NCI-H146 treated with DMSO at 0.1 percent for 48 hours (cell line): ENCODE results near the gene UGT2B7.
"Not testable (repeated sequence)": the region's sequence is repeated elsewhere in the genome, so short reads cannot be mapped to it uniquely, and the experiment has no call there.

Source experiments
- DNase-seq: peaks from one replicate; lab custom pipeline; 2025; ENCODE audit not compliant: unreplicated experiment; lab: John Stamatoyannopoulos, UW

UGT2B7 gene

DNA sequence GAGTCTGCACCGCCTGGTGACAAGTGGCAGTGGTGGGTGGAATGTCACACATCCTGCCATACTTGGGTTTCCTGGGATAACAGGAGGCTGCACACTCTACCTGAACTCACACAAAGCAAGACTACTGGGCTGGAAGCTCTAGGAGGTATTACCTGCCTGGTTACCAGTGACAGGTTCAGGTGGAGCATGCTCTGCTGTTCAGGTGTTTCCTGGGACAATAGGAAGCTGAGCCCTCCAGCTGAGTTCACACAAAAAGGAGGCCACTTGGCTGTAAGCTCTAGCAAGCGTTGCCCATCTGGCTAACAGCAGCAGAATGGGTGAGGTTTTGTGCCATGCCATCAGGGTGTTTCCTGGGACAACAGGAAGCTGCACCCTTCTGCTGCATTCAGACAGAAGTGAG lies 17.4 kb upstream of the UGT2B7 start:
- peak; percentile 40 for DNase-seq

DNA sequence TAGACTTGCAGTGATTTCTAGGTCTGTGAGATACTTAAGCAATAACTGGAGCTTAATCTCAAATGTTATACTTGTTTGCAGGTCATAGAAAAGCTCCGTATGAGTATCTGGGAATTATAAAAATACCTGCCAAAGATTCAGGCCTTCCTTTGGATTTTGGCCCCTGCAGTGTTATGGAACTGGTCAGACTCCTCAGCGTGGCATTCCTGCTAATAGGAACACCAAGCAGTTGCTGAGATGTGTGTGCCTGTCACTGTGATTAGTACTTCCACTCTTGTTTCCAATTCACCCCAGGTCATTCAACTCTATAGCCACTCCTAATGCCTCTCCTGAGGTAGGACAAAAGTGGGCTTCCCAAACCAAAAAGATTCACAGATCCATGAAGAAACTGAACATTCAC lies 7.8 kb upstream of the UGT2B7 start:
- no peak for DNase-seq

DNA sequence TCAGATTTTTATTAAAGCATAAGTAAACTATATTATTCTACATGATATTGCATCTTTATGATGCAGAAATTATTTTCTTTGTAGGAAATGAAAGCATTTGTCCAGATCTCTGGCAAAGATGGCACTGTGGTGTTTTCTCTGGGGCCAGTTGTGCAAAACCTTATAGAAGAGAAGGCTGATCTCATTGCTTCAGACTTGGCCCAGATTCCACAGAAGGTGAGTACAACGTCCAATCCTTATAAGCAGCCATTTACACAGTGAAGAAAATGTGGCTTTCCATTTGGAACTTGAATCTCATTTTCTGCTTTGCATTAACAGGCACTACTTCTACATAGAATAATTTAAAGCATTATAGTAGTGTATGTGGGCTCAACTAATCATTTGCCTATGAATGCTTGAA lies 6.9 kb upstream of the UGT2B7 start:
- no peak for DNase-seq

DNA sequence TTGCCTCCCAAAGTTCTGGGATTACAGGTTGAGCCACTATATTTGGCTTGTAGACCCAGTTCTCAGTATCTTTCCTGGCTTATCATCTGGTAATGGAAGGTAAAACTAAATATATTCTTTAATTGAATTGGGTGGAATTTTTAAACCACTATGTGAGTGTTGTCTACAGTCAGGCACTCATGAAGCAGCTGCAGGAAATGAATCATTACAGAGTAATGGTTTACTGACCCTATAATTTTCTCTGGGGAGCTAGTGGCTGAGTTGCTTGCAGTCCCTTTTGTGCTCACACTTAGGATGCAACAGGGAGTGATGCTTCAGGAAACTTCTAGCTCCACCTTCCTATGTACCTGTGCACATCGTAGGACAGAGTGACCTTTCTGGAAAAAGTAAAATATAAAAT lies 4.1 kb upstream of the UGT2B7 start:
- DNase-seq, result peak; percentile 82

DNA sequence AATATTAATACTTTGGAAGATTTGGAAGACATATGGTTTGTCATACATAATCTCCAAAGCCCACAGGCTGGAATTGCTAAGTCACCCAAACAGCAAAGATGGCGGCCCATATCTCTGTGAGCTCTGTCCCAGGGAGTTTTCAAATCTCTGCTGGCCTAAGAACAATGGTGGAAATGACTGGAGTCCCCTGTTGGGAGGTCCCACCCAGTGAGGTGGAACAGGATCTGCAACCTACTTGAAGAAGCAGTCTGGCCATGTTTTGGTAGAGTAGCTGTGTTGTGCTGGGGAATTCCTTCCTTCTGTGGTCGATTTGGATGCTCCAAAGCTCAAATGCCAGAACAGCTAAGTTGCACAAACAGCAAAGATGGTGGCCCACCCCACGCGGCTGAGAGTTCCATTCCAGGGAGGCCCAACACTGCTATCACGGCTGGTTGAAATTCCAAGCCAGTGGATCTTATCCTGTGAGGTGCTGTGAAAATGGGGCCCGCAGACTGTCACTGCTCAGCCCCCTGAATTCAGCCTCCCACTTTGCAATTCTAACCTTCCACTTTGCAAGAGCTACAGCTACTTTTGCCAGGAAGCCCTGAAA lies 3.2 kb upstream of the UGT2B7 start:
- no peak for DNase-seq

DNA sequence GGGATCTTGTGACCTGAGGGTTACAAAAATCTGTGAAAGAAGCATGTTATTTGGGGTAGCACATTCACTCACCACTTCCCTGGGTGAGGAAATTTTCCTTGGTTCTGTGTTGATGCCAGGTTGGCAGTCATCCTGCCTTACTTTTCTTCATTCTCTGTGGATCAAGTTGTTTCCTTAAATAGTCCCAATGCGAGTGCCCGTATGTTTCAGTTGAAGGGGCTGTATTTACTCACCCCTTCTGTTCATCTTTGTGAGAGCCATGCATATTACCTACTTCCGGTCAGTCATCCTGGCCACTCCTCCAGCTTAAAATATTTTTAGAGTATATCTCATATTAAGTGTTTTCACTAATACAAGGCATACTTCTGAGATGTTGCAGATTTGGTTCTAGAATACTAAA lies 2.6 kb upstream of the UGT2B7 start:
- DNase-seq, result no peak

DNA sequence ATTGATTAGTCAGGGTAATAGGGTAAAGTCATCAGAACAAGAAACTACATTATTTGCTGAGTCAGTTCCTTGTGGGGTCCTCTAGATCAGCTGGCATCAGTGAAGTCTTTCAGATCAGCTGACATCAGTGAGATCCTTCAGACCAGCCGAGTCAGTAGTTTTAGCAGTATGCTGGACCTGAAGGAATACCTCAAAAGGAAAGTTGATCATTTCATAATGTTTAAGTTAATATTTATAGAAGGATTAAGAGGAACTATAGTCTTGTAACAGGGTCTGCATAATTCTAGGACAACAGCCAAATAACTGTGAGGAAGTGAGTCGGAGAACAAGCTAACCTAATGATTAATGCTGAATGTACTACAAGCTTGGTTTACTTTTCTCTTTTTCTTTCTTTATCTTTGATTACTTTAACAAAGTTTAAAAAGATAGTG lies 958 bp upstream of the UGT2B7 start:
- no peak for DNase-seq

DNA sequence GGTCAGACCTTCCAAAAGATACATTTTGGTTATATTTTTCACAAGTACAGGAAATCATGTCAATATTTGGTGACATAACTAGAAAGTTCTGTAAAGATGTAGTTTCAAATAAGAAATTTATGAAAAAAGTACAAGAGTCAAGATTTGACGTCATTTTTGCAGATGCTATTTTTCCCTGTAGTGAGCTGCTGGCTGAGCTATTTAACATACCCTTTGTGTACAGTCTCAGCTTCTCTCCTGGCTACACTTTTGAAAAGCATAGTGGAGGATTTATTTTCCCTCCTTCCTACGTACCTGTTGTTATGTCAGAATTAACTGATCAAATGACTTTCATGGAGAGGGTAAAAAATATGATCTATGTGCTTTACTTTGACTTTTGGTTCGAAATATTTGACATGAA lies 536 bp downstream of the UGT2B7 start:
- no peak for DNase-seq

DNA sequence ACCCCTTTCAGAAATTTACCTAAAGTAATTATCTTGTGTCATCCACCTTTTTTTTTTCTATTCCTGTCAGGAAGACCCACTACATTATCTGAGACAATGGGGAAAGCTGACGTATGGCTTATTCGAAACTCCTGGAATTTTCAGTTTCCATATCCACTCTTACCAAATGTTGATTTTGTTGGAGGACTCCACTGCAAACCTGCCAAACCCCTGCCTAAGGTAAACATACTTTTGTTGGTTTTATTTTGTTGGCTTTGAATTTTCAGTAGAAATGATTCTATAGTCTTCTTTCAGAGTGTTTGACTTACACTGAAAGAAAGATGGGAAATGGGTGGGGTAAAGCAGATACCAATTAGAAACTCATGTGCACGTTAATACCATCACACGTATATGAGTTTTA lies 2.2 kb downstream of the UGT2B7 start:
- no peak for DNase-seq

DNA sequence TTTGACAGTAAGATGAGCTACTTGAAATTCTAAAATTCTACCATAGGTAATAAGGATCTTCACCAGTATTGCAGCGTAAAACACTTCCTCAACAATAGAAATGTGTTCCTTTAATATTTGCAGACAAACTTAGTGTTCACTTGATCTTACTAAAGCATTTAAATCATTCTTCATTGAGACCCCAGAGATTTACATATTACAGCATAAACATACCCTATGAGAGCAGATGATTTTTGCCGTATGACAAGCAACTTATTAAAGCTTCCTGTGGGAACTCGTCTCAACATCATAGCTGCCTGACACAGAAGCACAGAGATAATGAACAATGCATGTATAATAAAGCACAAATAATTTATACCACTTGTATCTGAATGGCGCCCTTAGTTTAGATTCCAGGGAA lies 3.6 kb downstream of the UGT2B7 start:
- DNase-seq, result no peak

DNA sequence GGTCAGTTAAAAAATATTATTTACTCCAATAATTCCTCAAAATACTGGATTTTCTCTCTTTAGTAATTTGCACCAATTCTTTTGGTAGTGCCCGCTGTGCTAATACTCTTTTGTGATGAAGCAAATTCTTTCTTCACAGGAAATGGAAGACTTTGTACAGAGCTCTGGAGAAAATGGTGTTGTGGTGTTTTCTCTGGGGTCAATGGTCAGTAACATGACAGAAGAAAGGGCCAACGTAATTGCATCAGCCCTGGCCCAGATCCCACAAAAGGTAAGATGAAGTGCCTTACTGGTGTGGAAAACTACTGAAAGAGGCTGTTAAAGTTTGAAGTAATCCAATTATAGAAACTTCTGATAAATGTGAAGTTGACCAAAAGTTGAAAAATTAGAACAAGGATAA lies 6.4 kb downstream of the UGT2B7 start:
- not testable (repeated sequence) for DNase-seq

DNA sequence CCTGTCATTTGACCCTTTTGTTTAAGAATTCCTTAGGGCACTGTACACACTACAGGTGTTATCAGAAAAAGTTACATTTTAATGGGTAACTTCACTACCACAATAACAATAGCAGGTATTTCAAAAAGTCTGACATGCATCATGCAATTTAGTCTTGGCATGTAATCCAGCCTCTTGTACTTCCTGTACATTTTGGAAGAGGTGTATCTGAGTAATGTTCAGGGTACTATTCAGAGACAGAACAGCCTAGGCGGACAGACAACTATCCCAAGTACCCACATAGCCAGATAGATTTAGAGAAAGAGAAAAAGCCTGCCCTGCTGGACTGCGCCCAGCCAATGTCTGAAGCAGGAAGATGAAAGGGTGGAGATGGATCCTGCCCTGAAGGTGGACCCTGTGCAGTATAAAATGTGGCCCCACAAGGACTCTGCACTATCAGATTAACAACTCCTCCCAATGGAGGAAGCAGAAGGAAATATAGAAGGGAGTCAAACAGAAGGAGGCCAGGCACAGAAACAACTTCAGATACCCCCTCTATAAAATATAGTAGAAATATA lies 8.5 kb downstream of the UGT2B7 start:
- no peak for DNase-seq

DNA sequence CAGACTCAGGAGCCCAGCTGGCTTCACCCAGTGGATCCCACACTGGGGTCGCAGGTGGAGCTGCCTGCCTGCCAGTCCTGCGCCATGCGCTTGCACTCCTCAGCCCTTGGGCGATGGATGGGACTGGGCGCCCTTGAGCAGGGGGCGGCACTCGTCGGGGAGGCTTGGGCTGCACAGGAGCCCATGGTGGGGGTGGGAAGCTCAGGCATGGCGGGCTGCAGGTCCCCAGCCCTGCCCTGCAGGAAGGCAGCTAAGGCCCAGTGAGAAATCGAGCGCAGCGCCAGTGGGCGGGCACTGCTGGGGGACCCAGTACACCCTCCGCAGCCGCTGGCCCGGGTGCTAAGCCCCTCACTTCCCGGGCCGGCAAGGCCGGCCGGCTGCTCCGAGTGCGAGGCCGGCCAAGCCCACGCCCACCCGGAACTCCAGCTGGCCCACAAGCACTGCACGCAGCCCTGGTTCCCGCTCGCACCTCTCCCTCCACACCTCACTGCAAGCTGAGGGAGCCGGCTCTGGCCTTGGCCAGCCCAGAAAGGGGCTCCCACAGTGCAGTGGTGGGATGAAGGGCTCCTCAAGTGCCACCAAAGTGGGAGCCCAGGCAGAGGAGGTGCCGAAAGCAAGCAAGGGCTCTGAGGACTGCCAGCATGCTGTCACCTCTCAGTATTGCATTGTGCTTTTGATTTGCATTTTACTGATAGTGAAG lies 19.0 kb downstream of the UGT2B7 start:
- not testable (repeated sequence) for DNase-seq

DNA sequence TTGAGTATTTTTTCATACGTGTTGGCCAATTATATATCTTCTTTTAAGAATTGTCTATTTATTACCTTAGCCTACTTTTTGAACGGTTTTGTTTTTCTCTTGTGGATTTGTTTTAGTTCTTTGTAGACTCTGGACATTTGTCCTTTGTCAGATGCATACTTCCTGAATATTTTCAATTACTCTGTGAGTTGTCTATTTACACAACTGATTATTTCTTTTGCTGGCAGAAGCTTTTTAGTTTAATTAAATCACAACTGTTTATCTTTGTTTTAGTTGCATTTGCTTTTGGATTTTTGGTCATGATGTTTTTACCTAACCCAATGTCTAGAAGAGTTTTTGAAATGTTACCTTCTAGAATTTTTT lies 19.6 kb downstream of the UGT2B7 start:
- DNase-seq, result no peak

DNA sequence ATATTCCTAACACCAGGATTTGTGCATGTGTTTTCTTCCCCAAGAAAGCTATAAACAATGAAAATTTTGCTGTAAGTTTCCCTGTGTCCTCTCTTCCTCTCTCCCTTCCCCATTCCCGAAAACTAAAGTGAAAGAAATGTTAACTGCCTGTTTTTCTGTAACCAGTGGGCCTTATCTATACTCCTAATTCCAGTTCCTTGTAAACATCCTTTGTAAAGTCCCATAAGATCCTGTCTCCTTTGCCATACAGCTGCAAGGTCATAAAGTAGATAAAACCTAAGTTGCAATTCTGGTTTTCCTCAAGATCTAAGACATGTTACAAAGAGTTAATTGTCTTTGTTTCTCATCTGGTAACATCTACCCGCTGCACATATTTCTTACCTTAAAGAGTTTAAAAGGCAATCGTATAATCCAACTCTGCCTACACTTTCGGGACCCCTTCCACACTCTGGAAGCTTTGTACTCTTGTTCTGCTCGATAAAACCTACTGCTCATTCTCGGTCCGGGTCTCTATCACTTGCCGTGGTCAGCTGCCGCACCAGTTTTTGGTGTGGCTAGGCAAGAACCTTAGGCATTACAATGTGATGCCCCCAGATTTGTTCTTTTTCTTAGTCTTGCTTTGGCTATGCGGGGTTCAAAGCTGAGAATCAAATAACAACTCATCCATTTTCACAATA lies 20.5 kb downstream of the UGT2B7 start:
- no peak for DNase-seq

DNA sequence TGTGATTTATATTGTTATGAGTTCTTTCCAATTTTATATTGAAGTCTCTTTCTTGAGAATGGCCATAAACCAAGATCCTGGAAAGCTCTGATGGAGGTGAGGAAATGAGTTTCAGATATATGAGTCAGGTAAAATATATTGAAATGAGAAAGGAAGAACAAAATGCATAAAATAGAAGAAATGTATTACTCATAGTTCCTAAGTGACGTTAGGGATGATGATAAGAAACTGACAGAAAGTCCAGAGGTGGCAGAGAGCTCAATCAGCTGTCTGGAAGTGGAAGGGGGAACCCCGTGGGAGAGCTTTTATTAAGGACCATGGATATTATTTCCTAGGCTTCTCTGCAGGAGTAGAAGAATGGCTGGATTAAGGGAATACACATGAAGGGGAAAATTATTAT lies 24.6 kb downstream of the UGT2B7 start:
- no peak for DNase-seq

DNA sequence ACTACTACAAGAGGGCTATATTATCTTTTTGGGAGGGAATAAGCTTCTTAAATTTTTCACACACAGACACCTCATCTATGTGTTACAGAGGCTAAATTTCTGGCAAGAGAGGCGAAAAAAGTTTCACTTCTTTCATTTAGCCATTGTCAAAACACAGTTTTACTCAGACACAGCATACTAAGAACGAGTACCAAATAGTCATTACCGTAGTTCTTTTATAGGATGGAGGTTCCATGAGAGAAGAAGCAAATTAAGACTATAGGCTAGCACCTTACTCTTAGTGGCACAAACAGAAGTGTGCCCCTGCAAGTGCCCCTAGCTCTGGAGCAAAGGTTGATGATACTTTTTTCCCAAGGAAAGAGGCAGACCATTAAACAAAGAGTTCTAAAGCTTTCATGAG lies 26.2 kb downstream of the UGT2B7 start:
- DNase-seq, result no peak

DNA sequence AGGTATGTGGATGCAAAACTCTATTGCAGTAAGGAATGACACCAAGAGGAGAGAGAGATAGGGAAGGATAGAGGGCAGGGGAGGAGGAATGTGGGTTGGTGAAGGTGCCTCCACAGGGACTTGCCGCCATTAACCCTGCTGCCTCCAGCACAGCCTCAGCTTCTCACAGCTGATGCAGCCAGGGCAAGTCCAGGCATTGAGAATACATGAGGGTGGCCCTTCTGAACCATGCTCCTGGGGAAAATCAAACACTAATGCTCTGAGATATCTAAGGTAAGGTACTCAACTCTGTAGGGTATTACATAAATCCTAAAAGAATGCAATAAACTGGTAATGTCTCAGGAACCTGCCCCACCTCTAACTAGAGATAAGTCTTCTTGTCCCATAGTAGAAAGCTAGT lies 28.7 kb downstream of the UGT2B7 start:
- no peak for DNase-seq

DNA sequence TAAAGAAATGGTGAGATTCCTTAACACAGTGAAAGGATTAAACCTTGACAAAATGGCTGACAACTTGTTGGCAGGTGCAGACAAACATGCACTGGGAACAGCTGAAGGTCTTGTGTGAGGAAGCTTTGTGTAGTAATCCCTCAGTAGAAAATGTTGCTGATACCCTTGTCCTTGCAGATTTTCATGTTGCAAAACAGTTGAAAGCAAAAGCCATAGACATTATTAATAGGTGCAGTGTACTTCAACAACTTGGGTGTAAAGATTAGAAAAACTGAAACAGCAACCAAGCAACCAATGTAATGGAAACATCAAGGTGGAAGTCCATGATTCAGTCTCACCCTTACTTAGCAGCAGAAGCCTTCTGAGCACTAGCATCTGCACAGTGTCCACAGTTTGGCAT lies 29.8 kb downstream of the UGT2B7 start:
- DNase-seq, result no peak

DNA sequence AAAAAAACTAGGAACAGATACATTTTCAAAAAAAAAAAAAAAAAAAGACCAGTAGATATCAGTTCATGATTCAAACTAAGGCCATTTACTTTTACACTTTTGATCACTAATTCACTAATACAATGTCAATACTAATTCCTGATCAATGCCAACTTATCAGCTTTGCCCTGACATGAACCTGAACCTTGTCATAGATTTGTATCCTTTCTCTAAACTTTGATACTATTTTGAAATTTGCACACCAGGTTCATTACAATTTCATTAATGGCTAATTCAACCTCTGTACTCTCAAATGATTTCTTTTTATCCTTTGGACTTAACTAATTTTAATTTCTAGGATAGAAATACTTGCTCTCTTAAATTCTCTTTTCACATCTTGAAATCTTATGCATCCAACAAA lies 37.7 kb downstream of the UGT2B7 start:
- no peak for DNase-seq

DNA sequence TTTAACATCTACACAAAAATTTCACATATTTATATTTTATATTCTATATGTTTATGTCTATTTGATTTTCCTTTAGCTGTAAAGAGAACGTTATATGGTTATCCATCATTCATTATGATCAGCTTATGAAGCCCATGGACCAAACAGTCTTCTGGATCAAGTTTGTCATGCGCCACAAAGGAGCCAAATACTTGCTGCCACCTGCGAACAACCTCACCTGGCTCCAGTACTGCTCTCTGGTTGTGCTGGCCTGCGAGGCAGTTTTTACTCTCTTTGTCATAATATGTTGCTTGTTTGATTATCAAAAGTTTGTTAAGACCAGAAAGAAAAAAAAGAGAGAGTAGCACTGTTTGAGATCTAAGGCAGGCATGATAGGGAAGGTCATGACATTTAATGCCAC lies 38.2 kb downstream of the UGT2B7 start:
- DNase-seq, result no peak

DNA sequence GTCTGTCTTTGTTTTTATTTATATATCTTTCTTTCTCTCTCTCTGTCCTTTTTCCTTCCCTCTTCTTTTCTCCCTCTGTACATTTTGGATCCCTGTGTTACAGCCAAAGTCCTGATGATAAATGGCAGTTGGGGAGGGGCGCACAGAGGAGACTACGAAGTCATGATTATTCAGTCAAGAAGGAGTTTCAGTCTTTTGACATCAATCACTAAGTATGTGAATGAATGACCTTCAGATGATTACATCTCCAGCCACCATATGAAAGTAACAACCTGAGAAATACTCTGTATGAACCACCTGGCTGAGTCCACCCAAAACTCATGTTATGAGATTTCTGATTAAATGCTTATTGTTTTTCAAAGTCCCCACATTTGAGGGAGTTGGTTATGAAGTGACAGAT lies 45.0 kb downstream of the UGT2B7 start:
- DNase-seq, result no peak
